ENCODE measurements around the gene BMF. TPM values are rescaled to one million over a fixed set of nuclear protein-coding genes. Genes with fewer than 3 reads are reported as not detected.

BMF gene
- total RNA-seq, 2 donors from 2014 or later, result 8.0 to 13.4 TPM

- H3K4me3 Mint-ChIP-seq, result no peak overlapping the region
- no peaks in the 10 kb centered on the region for H3K9me3 ChIP-seq (ENCODE audit: control insufficient read depth, low read length, poor library complexity, severe bottlenecking)
- no peaks in the 10 kb centered on the region for H3K36me3 Mint-ChIP-seq (ENCODE audit: low read depth)
- no peaks in the 10 kb centered on the region for H3K4me1 Mint-ChIP-seq
- no peak overlapping the region for H3K27ac Mint-ChIP-seq
- ATAC-seq, result no peak
- DNase-seq, result no peak
- H3K27me3 Mint-ChIP-seq, result peaks cover 10% of the 10 kb centered on the region
Observed at GRCh38 chr15:40067921-40068624, 40.6 kb downstream of the BMF start.

GRCh38 chr15:40066589-40066988, 42.1 kb downstream of the BMF start:
- Mint-ChIP-seq H3K4me3 (no peak overlapping the region), H3K4me1 (no peaks in the 10 kb centered on the region), H3K27ac (no peak overlapping the region), H3K36me3 (ENCODE audit: low read depth) (no peaks in the 10 kb centered on the region), H3K27me3 (no peaks in the 10 kb centered on the region)
- H3K9me3 ChIP-seq (ENCODE audit: control insufficient read depth, low read length, poor library complexity, severe bottlenecking), result no peaks in the 10 kb centered on the region
- DNase-seq (no peak), ATAC-seq (no peak)

GRCh38 chr15:40065166-40065565, 43.5 kb downstream of the BMF start:
- H3K27me3 Mint-ChIP-seq, result no peaks in the 10 kb centered on the region
- ATAC-seq (no peak), DNase-seq (no peak)
- no peaks in the 10 kb centered on the region for H3K9me3 ChIP-seq (ENCODE audit: control insufficient read depth, low read length, poor library complexity, severe bottlenecking)
- H3K4me1 Mint-ChIP-seq, result peaks cover 2% of the 10 kb centered on the region
- H3K4me3 Mint-ChIP-seq, result no peak overlapping the region
- no peak overlapping the region for H3K27ac Mint-ChIP-seq
- H3K36me3 Mint-ChIP-seq (ENCODE audit: low read depth), result no peaks in the 10 kb centered on the region

GRCh38 chr15:40064231-40064894, 44.3 kb downstream of the BMF start:
- H3K4me1 Mint-ChIP-seq, result peaks cover 2% of the 10 kb centered on the region
- H3K4me3 Mint-ChIP-seq, result no peak overlapping the region
- ATAC-seq (no peak), DNase-seq (no peak)
- H3K27me3 Mint-ChIP-seq, result no peaks in the 10 kb centered on the region
- H3K9me3 ChIP-seq (ENCODE audit: control insufficient read depth, low read length, poor library complexity, severe bottlenecking), result no peaks in the 10 kb centered on the region
- no peaks in the 10 kb centered on the region for H3K36me3 Mint-ChIP-seq (ENCODE audit: low read depth)
- H3K27ac Mint-ChIP-seq, result no peak overlapping the region

GRCh38 chr15:40063563-40064011, 45.1 kb downstream of the BMF start:
- H3K27ac Mint-ChIP-seq, result no peak overlapping the region
- peaks cover 5% of the 10 kb centered on the region for H3K4me1 Mint-ChIP-seq
- ATAC-seq (no peak), DNase-seq (no peak)
- H3K9me3 ChIP-seq (ENCODE audit: control insufficient read depth, low read length, poor library complexity, severe bottlenecking), result no peaks in the 10 kb centered on the region
- no peak overlapping the region for H3K4me3 Mint-ChIP-seq
- no peaks in the 10 kb centered on the region for H3K27me3 Mint-ChIP-seq
- H3K36me3 Mint-ChIP-seq (ENCODE audit: low read depth), result no peaks in the 10 kb centered on the region

- Mint-ChIP-seq H3K4me1 (peaks cover 8% of the 10 kb centered on the region), H3K4me3 (no peak overlapping the region), H3K36me3 (ENCODE audit: low read depth) (peaks cover 3% of the 10 kb centered on the region), H3K27me3 (peaks cover 4% of the 10 kb centered on the region), H3K27ac (no peak overlapping the region)
- no peaks in the 10 kb centered on the region for H3K9me3 ChIP-seq (ENCODE audit: control insufficient read depth, low read length, poor library complexity, severe bottlenecking)
- DNase-seq (no peak), ATAC-seq (no peak)
Observed at GRCh38 chr15:40062816-40063562, 45.7 kb downstream of the BMF start.

- peaks cover 6% of the 10 kb centered on the region for H3K27me3 Mint-ChIP-seq
- no peak for DNase-seq
Observed at GRCh38 chr15:40061212-40061901, 47.3 kb downstream of the BMF start.

GRCh38 chr15:40060236-40060961, 48.3 kb downstream of the BMF start:
- H3K4me3 Mint-ChIP-seq, result no peak overlapping the region

More at GRCh38 chr15:40061212-40061901, 47.3 kb downstream of the BMF start:
- peaks cover 7% of the 10 kb centered on the region for H3K36me3 Mint-ChIP-seq (ENCODE audit: low read depth)
- no peak overlapping the region for H3K27ac Mint-ChIP-seq
- H3K9me3 ChIP-seq (ENCODE audit: control insufficient read depth, low read length, poor library complexity, severe bottlenecking), result no peaks in the 10 kb centered on the region
- no peak for ATAC-seq
- H3K4me3 Mint-ChIP-seq, result no peak overlapping the region
- H3K4me1 Mint-ChIP-seq, result peaks cover 11% of the 10 kb centered on the region

GRCh38 chr15:40059821-40060220, 48.9 kb downstream of the BMF start:
- Mint-ChIP-seq H3K4me3 (no peak overlapping the region), H3K27ac (no peak overlapping the region), H3K36me3 (ENCODE audit: low read depth) (peaks cover 7% of the 10 kb centered on the region), H3K27me3 (peaks cover 6% of the 10 kb centered on the region), H3K4me1 (peaks cover 17% of the 10 kb centered on the region)
- H3K9me3 ChIP-seq (ENCODE audit: control insufficient read depth, low read length, poor library complexity, severe bottlenecking), result no peaks in the 10 kb centered on the region
- no peak for DNase-seq
- no peak for ATAC-seq

More at GRCh38 chr15:40060236-40060961, 48.3 kb downstream of the BMF start:
- Mint-ChIP-seq H3K36me3 (ENCODE audit: low read depth) (peaks cover 7% of the 10 kb centered on the region), H3K27ac (no peak overlapping the region), H3K4me1 (peaks cover 14% of the 10 kb centered on the region), H3K27me3 (peaks cover 6% of the 10 kb centered on the region)
- H3K9me3 ChIP-seq (ENCODE audit: control insufficient read depth, low read length, poor library complexity, severe bottlenecking), result no peaks in the 10 kb centered on the region
- no peak for DNase-seq
- no peak for ATAC-seq

- H3K4me3 Mint-ChIP-seq, result no peak overlapping the region
- H3K36me3 Mint-ChIP-seq (ENCODE audit: low read depth), result peaks cover 7% of the 10 kb centered on the region
- H3K4me1 Mint-ChIP-seq, result peaks cover 26% of the 10 kb centered on the region
- DNase-seq (no peak), ATAC-seq (no peak)
- H3K27me3 Mint-ChIP-seq, result peaks cover 6% of the 10 kb centered on the region
- no peaks in the 10 kb centered on the region for H3K9me3 ChIP-seq (ENCODE audit: control insufficient read depth, low read length, poor library complexity, severe bottlenecking)
- no peak overlapping the region for H3K27ac Mint-ChIP-seq
Observed at GRCh38 chr15:40058476-40059140, 50.1 kb downstream of the BMF start.

- no peaks in the 10 kb centered on the region for H3K9me3 ChIP-seq (ENCODE audit: control insufficient read depth, low read length, poor library complexity, severe bottlenecking)
- peaks cover 6% of the 10 kb centered on the region for H3K27me3 Mint-ChIP-seq
- ATAC-seq (no peak), DNase-seq (no peak)
- peaks cover 7% of the 10 kb centered on the region for H3K36me3 Mint-ChIP-seq (ENCODE audit: low read depth)
- H3K4me3 Mint-ChIP-seq, result no peak overlapping the region
- peak overlapping the region; percentile 60 for H3K27ac Mint-ChIP-seq
- H3K4me1 Mint-ChIP-seq, result peaks cover 35% of the 10 kb centered on the region
Observed at GRCh38 chr15:40055576-40056293, 52.9 kb downstream of the BMF start.
